OCI-LY3 (cell line): ENCODE measurements around the gene KRTAP10-8.

Experiments
- EZH2phosphoT487 ChIP-seq: fragments of 200-600 bp; shearing (Covaris generic); IDR thresholded peaks from 2 replicates; pipeline ENCODE4 v1.6.1; 2018; ENCODE audit warnings: antibody characterized with exemption, mixed run types, low read depth
- TF ChIP-seq, protein P1 (sequence below): fragments of 200-600, 300-600 bp; sonication (generic); IDR thresholded peaks from 2 replicates; pipeline ENCODE4 v1.5.1; 2014; ENCODE audit warnings: antibody characterized with exemption, low read length, low read depth

DNA sequence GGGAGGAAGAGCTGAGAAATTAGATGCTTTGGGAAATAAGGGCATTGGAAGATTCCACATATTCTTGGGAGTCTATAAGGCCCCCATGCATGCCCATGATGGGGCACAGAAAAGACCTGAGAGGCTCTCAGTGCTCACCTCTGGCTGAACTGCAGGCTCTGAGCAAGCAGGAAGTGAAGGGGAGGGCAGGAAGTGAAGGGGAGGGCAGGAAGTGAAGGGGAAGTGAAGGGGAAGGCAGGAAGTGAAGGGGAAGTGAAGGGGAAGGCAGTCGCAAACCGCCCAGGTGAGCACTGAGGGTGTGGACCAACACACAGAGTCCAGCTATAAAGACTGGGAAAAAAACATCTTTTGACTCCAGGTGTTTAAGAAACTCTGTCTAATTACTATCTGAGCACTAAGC, 18.6 kb downstream of the KRTAP10-8 start:
- TF ChIP-seq, protein P1, sequence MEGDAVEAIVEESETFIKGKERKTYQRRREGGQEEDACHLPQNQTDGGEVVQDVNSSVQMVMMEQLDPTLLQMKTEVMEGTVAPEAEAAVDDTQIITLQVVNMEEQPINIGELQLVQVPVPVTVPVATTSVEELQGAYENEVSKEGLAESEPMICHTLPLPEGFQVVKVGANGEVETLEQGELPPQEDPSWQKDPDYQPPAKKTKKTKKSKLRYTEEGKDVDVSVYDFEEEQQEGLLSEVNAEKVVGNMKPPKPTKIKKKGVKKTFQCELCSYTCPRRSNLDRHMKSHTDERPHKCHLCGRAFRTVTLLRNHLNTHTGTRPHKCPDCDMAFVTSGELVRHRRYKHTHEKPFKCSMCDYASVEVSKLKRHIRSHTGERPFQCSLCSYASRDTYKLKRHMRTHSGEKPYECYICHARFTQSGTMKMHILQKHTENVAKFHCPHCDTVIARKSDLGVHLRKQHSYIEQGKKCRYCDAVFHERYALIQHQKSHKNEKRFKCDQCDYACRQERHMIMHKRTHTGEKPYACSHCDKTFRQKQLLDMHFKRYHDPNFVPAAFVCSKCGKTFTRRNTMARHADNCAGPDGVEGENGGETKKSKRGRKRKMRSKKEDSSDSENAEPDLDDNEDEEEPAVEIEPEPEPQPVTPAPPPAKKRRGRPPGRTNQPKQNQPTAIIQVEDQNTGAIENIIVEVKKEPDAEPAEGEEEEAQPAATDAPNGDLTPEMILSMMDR = no peak
- no peak for TF ChIP-seq EZH2phosphoT487
